HG02943 (cell line): ENCODE results near the gene PTCRA.

Source experiments
- ATAC-seq: cut with Tn5 transposase; IDR thresholded peaks from one replicate; pipeline ENCODE4 v1.9.1; 2021; ENCODE audit warnings: mild to moderate bottlenecking, low read depth, moderate library complexity; ENCODE audit not compliant: unreplicated experiment

PTCRA gene

DNA sequence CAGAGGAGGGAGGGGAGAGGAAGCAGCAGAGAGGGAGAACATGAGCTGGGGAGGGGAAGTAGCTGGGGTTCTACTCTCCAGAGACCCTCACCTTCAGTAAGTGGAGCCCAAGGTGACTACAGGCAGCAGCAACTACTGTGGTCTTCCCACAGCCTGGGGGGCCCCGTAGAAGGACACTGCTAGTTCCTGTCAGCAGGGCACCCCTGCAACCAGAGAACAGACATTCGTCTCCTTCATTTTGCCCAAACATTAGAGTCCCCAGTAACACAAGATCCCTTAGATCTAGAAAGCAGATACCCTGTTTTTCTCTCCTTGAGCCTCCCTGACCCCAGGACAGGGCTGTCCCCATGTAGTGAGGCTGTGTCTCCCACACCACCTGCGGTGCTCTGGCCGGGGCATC lies 52.9 kb downstream of the PTCRA start:
- ATAC-seq: no peak

DNA sequence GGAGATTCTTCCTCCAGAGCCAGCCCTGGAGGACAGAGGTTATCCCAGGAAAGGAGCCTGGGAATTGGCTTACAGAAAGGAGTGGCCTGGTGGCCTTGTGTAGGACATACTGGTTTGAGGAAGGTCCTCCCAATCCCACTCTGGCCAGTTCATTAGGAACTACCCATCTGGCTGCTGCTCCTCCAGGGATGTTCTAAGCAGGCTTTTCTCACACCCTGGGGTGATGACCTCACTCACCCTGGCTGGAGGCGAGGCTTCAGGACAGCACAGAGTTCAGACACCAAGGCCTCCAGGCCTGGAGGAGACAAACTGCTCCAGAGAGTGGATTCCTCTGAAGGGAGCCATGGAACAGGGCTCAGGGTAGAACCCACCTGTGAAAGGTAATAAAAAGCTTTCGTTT lies 53.6 kb downstream of the PTCRA start:
- no peak for ATAC-seq

DNA sequence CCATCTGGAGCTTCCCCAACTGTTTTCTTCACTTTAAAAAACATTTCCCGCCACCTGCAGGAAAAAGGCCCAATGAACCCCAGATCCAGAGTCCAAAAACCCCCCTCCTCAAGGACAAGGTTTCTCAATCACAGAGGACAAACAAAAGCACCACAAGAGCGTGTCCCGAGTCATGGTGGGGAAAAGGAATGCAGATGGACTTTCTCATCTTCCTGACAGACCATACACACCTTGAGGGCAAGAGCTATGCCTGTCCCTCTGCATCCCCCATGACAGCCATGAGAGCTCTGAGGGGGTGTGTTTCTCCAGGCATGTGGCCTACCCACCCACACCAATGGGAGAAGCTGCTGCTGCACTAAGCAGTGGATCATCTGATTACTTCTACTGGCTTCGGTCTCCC lies 54.1 kb downstream of the PTCRA start:
- ATAC-seq: no peak

DNA sequence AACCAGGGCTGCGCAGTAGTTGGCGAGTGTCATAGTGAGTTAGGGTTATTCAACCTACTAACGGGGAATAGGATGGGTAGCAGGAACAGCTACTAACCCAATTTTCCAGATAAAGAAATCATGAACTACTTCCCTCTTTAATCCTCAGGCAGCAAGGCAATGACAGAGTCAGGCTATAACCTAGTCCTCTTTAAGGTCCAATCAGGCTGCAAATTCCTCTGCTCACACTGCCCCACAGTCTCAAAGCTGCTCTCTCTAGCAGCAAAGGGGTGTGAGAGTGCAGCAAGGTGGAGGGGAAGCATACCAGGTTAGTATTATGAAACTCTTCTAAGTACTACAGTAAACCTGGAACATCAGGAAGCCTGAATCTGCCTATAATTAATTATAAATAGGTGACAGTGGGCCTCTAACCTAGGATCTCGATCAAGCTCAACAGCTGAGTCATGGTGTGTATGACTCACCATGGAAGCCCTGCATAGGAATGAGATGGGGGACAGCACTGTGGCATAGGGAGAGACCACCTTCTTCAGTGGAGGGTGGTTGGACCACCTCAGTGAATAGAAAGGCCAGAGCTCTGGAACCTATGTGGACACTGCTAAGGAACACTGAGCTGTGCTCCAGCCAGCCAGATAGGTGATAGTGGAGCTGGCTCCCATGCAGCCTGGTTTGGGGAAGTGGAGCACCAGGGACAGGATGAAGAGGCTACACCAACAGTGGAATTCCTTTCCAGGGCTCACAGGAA lies 55.2 kb downstream of the PTCRA start:
- ATAC-seq: no peak

DNA sequence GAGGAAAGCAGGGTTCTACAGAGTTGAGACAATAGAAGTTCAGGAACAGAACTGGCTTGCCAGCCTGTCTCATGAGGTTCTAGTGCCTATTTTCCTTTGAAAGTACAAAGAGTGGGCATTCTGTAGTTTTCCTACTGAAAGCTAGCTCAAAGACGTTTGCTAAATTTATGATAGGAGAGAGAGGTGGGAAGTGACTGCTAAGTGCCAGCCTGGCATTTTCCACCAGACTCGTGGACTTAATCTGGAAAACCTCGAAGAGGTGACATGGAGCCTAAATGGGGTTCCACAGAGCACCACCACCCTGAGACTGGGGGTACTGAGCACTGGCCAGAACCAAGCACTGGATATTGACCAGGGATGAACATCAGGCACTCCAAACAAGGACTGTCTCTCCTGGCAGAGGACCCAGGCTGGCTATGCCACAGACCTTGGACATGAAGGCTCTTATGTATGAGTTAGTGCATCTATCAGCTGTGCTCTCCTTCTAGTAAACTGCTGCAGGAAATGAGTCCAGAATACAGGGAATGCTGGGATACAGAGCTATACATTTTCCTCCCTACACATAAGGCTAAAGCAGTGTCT lies 56.0 kb downstream of the PTCRA start:
- ATAC-seq: no peak

DNA sequence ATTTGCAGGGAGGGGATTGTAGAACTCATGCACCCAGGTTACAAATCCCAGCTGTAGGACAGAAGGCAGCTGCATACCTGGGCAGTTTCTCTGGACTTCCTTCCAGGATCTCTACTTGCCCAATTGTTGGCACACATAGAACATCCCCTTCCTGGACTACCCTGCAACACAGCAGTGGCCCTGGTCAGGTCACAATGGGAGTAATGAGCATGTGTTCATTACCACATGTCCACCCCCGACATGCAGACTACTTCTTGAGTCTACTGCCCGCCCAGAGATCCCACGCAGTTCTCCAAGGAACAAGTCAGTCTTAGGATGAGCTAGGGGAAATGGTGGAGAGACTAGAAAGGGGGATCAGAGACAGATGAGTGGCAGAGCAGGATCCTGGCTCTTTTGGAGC lies 58.1 kb downstream of the PTCRA start:
- no peak for ATAC-seq

DNA sequence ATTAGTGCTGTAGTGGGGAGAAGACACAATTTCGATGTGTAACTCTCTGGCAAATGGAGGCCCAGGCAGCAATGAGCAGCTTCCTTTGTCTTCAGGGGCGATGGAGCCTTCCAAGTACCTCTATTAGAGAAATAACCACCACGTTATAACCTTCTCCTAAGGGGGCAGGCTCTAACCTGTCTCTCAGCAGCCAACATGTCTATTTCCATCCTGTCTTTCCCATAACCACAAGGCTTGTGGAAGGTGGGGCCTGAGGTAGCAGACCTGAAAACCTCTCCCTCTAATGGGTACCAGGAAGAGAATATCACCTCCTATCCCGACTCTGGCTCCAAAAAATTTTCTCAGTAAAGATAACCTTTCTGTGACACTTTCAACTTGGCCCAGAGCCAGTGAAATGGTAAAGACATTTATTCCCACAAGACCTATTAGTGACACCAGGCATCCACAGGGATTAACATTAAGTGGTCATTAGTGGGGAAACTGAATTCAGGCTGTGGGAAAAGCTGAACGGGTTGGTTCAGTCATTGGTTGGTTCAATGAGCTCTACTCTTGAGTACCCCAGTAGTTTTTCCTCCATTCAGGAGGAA lies 59.2 kb downstream of the PTCRA start:
- ATAC-seq: no peak
